H1 (cell line): ENCODE results near the gene TGM3. TPM values are rescaled to one million over a fixed set of nuclear protein-coding genes. Genes with fewer than 3 reads are reported as not detected.

ENCODE experiments used
- CTCF ChIA-PET: fragments of 300-600 bp; sonication (Branson Sonifier 250); formaldehyde crosslinking; loops from one replicate; lab custom pipeline; 2021; ENCODE audit not compliant: partially characterized antibody; lab: Charles Lee
- POLR2A ChIA-PET: fragments of 300-600 bp; sonication (Branson Sonifier 250); formaldehyde crosslinking; loops from one replicate; lab custom pipeline; 2021; ENCODE audit warnings: inconsistent platforms; ENCODE audit not compliant: partially characterized antibody; lab: Charles Lee
- DNase-seq, 2 experiments: peaks; one replicate each; pipeline versions ENCODE4 v3.0.0 to v3.0.0-alpha.2; 2010 to 2022; ENCODE audit warnings: low spot score in 2 of 2, low read depth in 1 of 2, mixed read lengths in 1 of 2
- FAIRE-seq: peaks from 2 replicates; lab custom pipeline; 2011; peaks lifted over from hg19 to GRCh38; lab: Jason Lieb, UNC
- H2AFZ ChIP-seq: 2 replicates; pipeline ENCODE4 v1.8.1; 2012; ENCODE audit warnings: low read length, inconsistent platforms
- H2AK5ac ChIP-seq: 2 replicates; pipeline ENCODE4 v1.6.1; 2013; ENCODE audit warnings: low read depth, low read length
- H2BK120ac ChIP-seq: replicated peaks from 2 replicates; pipeline ENCODE3; 2013; ENCODE audit warnings: low read depth, low read length, inconsistent platforms
- H2BK12ac ChIP-seq: 2 replicates; pipeline ENCODE4 v1.6.1; 2013; ENCODE audit warnings: low read depth, low read length
- H2BK15ac ChIP-seq: 2 replicates; pipeline ENCODE4 v1.6.1; 2013; ENCODE audit warnings: low read length
- H2BK20ac ChIP-seq: 2 replicates; pipeline ENCODE4 v1.6.1; 2013; ENCODE audit warnings: low read length
- H2BK5ac ChIP-seq: 2 replicates; pipeline ENCODE4 v1.6.1; 2013; ENCODE audit warnings: low read depth, low read length
- H3K14ac ChIP-seq: 2 replicates; pipeline ENCODE4 v1.6.1; 2013; ENCODE audit warnings: inconsistent platforms; ENCODE audit not compliant: insufficient read length
- H3K18ac ChIP-seq: 2 replicates; pipeline ENCODE4 v1.6.1; 2013; ENCODE audit warnings: low read length; ENCODE audit errors: extremely low read depth
- H3K23ac ChIP-seq: 2 replicates; pipeline ENCODE4 v1.6.1; 2013; ENCODE audit warnings: inconsistent platforms; ENCODE audit not compliant: insufficient read length
- H3K23me2 ChIP-seq: 2 replicates; pipeline ENCODE4 v1.6.1; 2013; ENCODE audit warnings: low read depth, low read length
- H3K27ac ChIP-seq: 2 replicates; pipeline ENCODE4 v1.6.1; 2011; ENCODE audit warnings: low read depth, low read length, inconsistent platforms
- H3K27me3 ChIP-seq, 4 experiments: replicated peaks in 1 of 4; 1 replicate in 1 of 4; 2 replicates in 3 of 4; pipeline versions ENCODE4 v1.6.1 to v1.8.1; 2011 to 2013; ENCODE audit warnings: low read length in 3 of 4, mild to moderate bottlenecking in 3 of 4, inconsistent platforms in 2 of 4, mixed read lengths in 2 of 4, moderate library complexity in 1 of 4; ENCODE audit not compliant: control insufficient read depth in 3 of 4, insufficient read depth in 3 of 4; ENCODE audit errors: extremely low read depth in 1 of 4
- H3K36me3 ChIP-seq, 4 experiments: 2 replicates each; pipeline versions ENCODE4 v1.6.1 to v1.8.1; 2011 to 2013; ENCODE audit warnings: mild to moderate bottlenecking in 4 of 4, low read length in 3 of 4, moderate library complexity in 2 of 4, control low read depth in 1 of 4, inconsistent platforms in 1 of 4; ENCODE audit not compliant: insufficient read depth in 4 of 4, control insufficient read depth in 2 of 4
- H3K4ac ChIP-seq: replicated peaks from 2 replicates; pipeline ENCODE3; 2013; ENCODE audit warnings: low read length, low read depth, mixed read lengths, inconsistent platforms; ENCODE audit not compliant: insufficient read length
- H3K4me1 ChIP-seq, 4 experiments: replicated peaks in 1 of 4; 1 replicate in 1 of 4; 2 replicates in 3 of 4; pipeline versions ENCODE4 v1.6.1 to v1.8.1; 2011 to 2013; ENCODE audit warnings: low read length in 3 of 4, inconsistent platforms in 2 of 4, mixed read lengths in 1 of 4; ENCODE audit not compliant: insufficient read depth in 4 of 4, control insufficient read depth in 3 of 4
- H3K4me2 ChIP-seq, 2 experiments: 2 replicates each; pipeline versions ENCODE4 v1.6.1 to v1.8.1; 2011 to 2013; ENCODE audit warnings: low read depth in 2 of 2, low read length in 2 of 2, control low read depth in 1 of 2, inconsistent platforms in 1 of 2, mild to moderate bottlenecking in 1 of 2; ENCODE audit not compliant: insufficient read depth in 1 of 2
- H3K4me3 ChIP-seq, 4 experiments: fragments of 200-600, 300-600 bp in 1 of 4; sonication (generic), shearing (Covaris generic), sonication (Bioruptor Twin) in 1 of 4; 2 replicates each; pipeline versions ENCODE4 v1.5.1 to v1.8.1; 2011 to 2016; ENCODE audit warnings: low read length in 4 of 4, low read depth in 3 of 4, control low read depth in 2 of 4, inconsistent platforms in 2 of 4, mild to moderate bottlenecking in 2 of 4, mixed read lengths in 1 of 4, moderate library complexity in 1 of 4; ENCODE audit not compliant: insufficient read depth in 2 of 4; ENCODE audit errors: extremely low read depth in 1 of 4
- H3K56ac ChIP-seq: replicated peaks from 2 replicates; pipeline ENCODE3; 2013; ENCODE audit warnings: low read depth, mild to moderate bottlenecking, mixed read lengths, low read length, inconsistent platforms; ENCODE audit not compliant: insufficient read length
- H3K79me1 ChIP-seq: 2 replicates; pipeline ENCODE4 v1.6.1; 2013; ENCODE audit warnings: low read depth, low read length, control low read depth
- H3K79me2 ChIP-seq, 2 experiments: 2 replicates each; pipeline versions ENCODE4 v1.6.1 to v1.8.1; 2012 to 2013; ENCODE audit warnings: low read length in 2 of 2, mild to moderate bottlenecking in 2 of 2, inconsistent platforms in 1 of 2; ENCODE audit not compliant: insufficient read depth in 2 of 2, control insufficient read depth in 1 of 2
- H3K9ac ChIP-seq, 4 experiments: replicated peaks in 1 of 4; 1 replicate in 1 of 4; 2 replicates in 3 of 4; pipeline versions ENCODE4 v1.6.1 to v1.8.1; 2011 to 2013; ENCODE audit warnings: low read depth in 3 of 4, low read length in 3 of 4, control low read depth in 2 of 4, mild to moderate bottlenecking in 2 of 4, moderate library complexity in 2 of 4, inconsistent platforms in 1 of 4; ENCODE audit errors: extremely low read depth in 1 of 4
- H3K9me3 ChIP-seq, 2 experiments: 2 replicates each; pipeline versions ENCODE4 v1.6.1 to v1.8.1; 2012 to 2013; ENCODE audit warnings: mild to moderate bottlenecking in 2 of 2, moderate library complexity in 2 of 2, control low read depth in 1 of 2, inconsistent platforms in 1 of 2, low read depth in 1 of 2, low read length in 1 of 2, mixed read lengths in 1 of 2; ENCODE audit not compliant: insufficient read depth in 2 of 2
- H4K20me1 ChIP-seq, 2 experiments: replicated peaks in 1 of 2; 2 replicates each; pipeline versions ENCODE3 to v1.8.1; 2011 to 2013; ENCODE audit warnings: inconsistent platforms in 2 of 2, low read length in 2 of 2, mild to moderate bottlenecking in 1 of 2; ENCODE audit not compliant: insufficient read depth in 2 of 2, control insufficient read depth in 1 of 2
- H4K5ac ChIP-seq: 2 replicates; pipeline ENCODE4 v1.6.1; 2013; ENCODE audit warnings: low read length, low read depth, mixed read lengths, inconsistent platforms; ENCODE audit not compliant: insufficient read length
- H4K8ac ChIP-seq: 2 replicates; pipeline ENCODE4 v1.8.0; 2013; ENCODE audit warnings: mild to moderate bottlenecking, moderate library complexity, low read length, inconsistent platforms; ENCODE audit not compliant: insufficient read depth; ENCODE audit errors: extremely low read depth
- H4K91ac ChIP-seq: replicated peaks from 2 replicates; pipeline ENCODE3; 2013; ENCODE audit warnings: low read length, mixed read lengths, inconsistent platforms; ENCODE audit not compliant: insufficient read length
- ATF3 ChIP-seq: IDR thresholded peaks from 2 replicates; pipeline ENCODE4 v1.6.1; 2011; ENCODE audit warnings: low read depth, mild to moderate bottlenecking, low read length; ENCODE audit not compliant: insufficient read depth
- BACH1 ChIP-seq: IDR thresholded peaks from 2 replicates; pipeline ENCODE4 v1.6.1; 2012; ENCODE audit warnings: low read length, improper control_type of control experiment
- CBX5 ChIP-seq: fragments of 300-800, 300-1000 bp; sonication (generic); IDR thresholded peaks from 2 replicates; pipeline ENCODE4 v1.7.1; 2016; ENCODE audit warnings: antibody characterized with exemption, low read length, low read depth
- CBX8 ChIP-seq: fragments of 300-800, 300-1000 bp; sonication (generic); IDR thresholded peaks from 2 replicates; pipeline ENCODE4 v1.7.1; 2016; ENCODE audit warnings: low read depth, low read length, borderline replicate concordance
- EGR1 ChIP-seq: IDR thresholded peaks from 2 replicates; pipeline ENCODE4 v1.6.1; 2011; ENCODE audit warnings: low read depth, low read length, borderline replicate concordance
- GTF2F1 ChIP-seq: IDR thresholded peaks from 2 replicates; pipeline ENCODE4 v1.6.1; 2012; ENCODE audit warnings: low read depth, low read length, improper control_type of control experiment, borderline replicate concordance
- KDM4A ChIP-seq: IDR thresholded peaks from one replicate; pipeline ENCODE4 v1.7.1; 2012; ENCODE audit warnings: low read depth, mild to moderate bottlenecking, moderate library complexity, low read length, inconsistent platforms; ENCODE audit not compliant: severe bottlenecking
- NANOG ChIP-seq: IDR thresholded peaks from 2 replicates; pipeline ENCODE4 v1.6.1; 2011; ENCODE audit warnings: low read length, low read depth, mild to moderate bottlenecking, inconsistent platforms; ENCODE audit not compliant: insufficient read depth, poor library complexity, severe bottlenecking
- POLR2A ChIP-seq, 2 experiments: IDR thresholded peaks; 1 replicate in 1 of 2; 2 replicates in 1 of 2; pipeline ENCODE4 v1.6.1; 2011; ENCODE audit warnings: low read depth in 2 of 2, low read length in 2 of 2, mild to moderate bottlenecking in 2 of 2; ENCODE audit errors: control extremely low read depth in 1 of 2
- POU5F1 ChIP-seq: IDR thresholded peaks from 2 replicates; pipeline ENCODE4 v1.6.1; 2011; ENCODE audit warnings: low read depth, mild to moderate bottlenecking, low read length, moderate library complexity
- RAD21 ChIP-seq, 2 experiments: IDR thresholded peaks in 1 of 2; conservative IDR thresholded peaks in 1 of 2; 2 replicates each; pipeline ENCODE4 v1.6.1; 2011; ENCODE audit warnings: low read depth in 2 of 2, low read length in 2 of 2, improper control_type of control experiment in 1 of 2, inconsistent platforms in 1 of 2, mild to moderate bottlenecking in 1 of 2, moderate library complexity in 1 of 2
- SIRT6 ChIP-seq: IDR thresholded peaks from one replicate; pipeline ENCODE4 v1.7.1; 2012; ENCODE audit warnings: low read length, inconsistent platforms
- SP1 ChIP-seq: IDR thresholded peaks from 2 replicates; pipeline ENCODE4 v1.6.1; 2011; ENCODE audit warnings: low read depth, low read length
- SP4 ChIP-seq: IDR thresholded peaks from 2 replicates; pipeline ENCODE4 v1.6.1; 2012; ENCODE audit warnings: low read length, inconsistent platforms
- ZNF274 ChIP-seq: IDR thresholded peaks from 2 replicates; pipeline ENCODE4 v1.7.0; 2012; ENCODE audit warnings: low read length, borderline replicate concordance; ENCODE audit errors: extremely low read depth
- WGBS, 2 experiments: shearing (Covaris generic) in 1 of 2; methylation state at CpG; one replicate each; pipeline versions ENCODE4 v1.1.6 to v1.1.7; 2013 to 2015; ENCODE audit warnings: low lambda C conversion rate in 2 of 2, mixed read lengths in 2 of 2, inconsistent platforms in 1 of 2, low coverage in 1 of 2, missing lambda C conversion rate in 1 of 2; ENCODE audit not compliant: insufficient replicate concordance in 2 of 2, insufficient coverage in 1 of 2, insufficient read length in 1 of 2; ENCODE audit errors: extremely low coverage in 1 of 2, missing lambda C conversion rate in 1 of 2; 5-methylcytosine and 5-hydroxymethylcytosine counted together
- polyA plus RNA-seq, 7 experiments: library from polyadenylated mRNA; depleted of rRNA in 3 of 7; stranded (reverse) in 5 of 7; unstranded in 2 of 7; fragments of >200 nt in 5 of 7; fragments of 200-250 nt in 2 of 7; gene quantifications; 1 replicate in 5 of 7; 2 replicates in 1 of 7; 4 replicates in 1 of 7; pipeline versions ENCODE4 v1.2.1 to v1.2.3, GENCODE V29; 2011 to 2013; ENCODE audit warnings: missing spikeins in 2 of 7, mixed read lengths in 2 of 7
- total RNA-seq: library from RNA; stranded (reverse); fragmentation: NEBNext Ultra II Directional; extraction: Animal tissue kit (Norgen Biotek cat#: 25700); gene quantifications from 2 replicates; pipeline ENCODE4 v1.2.1, GENCODE V29; 2021

The TGM3 gene
- total and polyA plus RNA-seq, 2 of the 8 experiments (the other 6 are each of a cell fraction or from before 2014, with no cell fraction given): 0.12 TPM; not detected in 1

DNA sequence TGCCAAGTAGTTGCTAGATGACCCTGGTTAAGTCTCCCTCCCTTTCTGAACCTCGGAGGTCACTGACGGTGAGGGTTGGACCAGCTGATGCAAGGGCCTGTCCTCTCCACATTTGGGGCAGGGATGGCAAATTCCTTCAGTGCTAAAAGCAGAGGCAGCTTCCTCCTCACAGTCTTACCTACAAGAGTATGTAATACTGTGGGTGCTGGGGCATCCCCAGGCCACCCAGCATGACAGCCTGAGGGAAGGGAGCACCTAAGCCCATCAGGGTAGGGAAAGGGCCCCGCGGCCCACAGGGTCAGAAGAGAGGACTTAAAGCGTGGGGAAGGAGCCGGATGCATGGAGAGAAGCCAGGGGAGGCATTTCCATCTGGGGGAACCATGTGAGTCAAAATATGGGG lies 38.0 kb downstream of the TGM3 start:
- no peak overlapping the region for H4K5ac ChIP-seq
- FAIRE-seq: no peak
- no peak for TF ChIP-seq ZNF274
- no peak for TF ChIP-seq KDM4A
- no peak for TF ChIP-seq SP4
- TF ChIP-seq POLR2A (IDR thresholded peaks at IDR 0.05; ENCODE audit: control extremely low read depth in 1 of 2, low read depth in 2 of 2, low read length in 2 of 2): no peak
- no peak for TF ChIP-seq EGR1
- TF ChIP-seq SIRT6: no peak
- no peak for TF ChIP-seq BACH1
- TF ChIP-seq CBX8: no peak
- no peak for TF ChIP-seq POU5F1
- no peak for TF ChIP-seq NANOG
- no peak for TF ChIP-seq GTF2F1
- no peak for TF ChIP-seq ATF3
- TF ChIP-seq RAD21 (IDR thresholded peaks at IDR 0.05 in 1 of 2, conservative IDR thresholded peaks at IDR 0.05 in 1 of 2; ENCODE audit: low read depth in 2 of 2, low read length in 2 of 2): no peak
- no peak for TF ChIP-seq SP1
- no peak for TF ChIP-seq CBX5

More for the DNA sequence above, 38.0 kb downstream of the TGM3 start:
- Histone ChIP-seq H2AFZ (no peak overlapping the region), H4K20me1 (no peaks in the 10 kb centered on the region), H2BK20ac (no peak overlapping the region), H3K4me1 (peaks cover 0 to 3% (median 0%) of the 10 kb centered on the region in 4 experiments; a peak in 1 of 7 replicates), H3K4me3 (no peak overlapping the region), H2BK5ac (no peak overlapping the region), H3K23me2 (no peaks in the 10 kb centered on the region), H3K9ac (no peak overlapping the region), H3K79me1 (no peaks in the 10 kb centered on the region), H4K8ac (no peak overlapping the region), H3K27ac (no peak overlapping the region), H2BK15ac (no peak overlapping the region), H2BK12ac (no peak overlapping the region), H3K36me3 (no peaks in the 10 kb centered on the region), H3K79me2 (no peaks in the 10 kb centered on the region), H3K4ac (no peak overlapping the region), H3K4me2 (no peak overlapping the region), H3K14ac (no peak overlapping the region), H2BK120ac (no peak overlapping the region), H3K27me3 (no peaks in the 10 kb centered on the region), H2AK5ac (no peak overlapping the region), H3K9me3 (no peaks in the 10 kb centered on the region), H3K18ac (no peak overlapping the region), H3K23ac (no peak overlapping the region), H4K91ac (no peak overlapping the region), H3K56ac (no peak overlapping the region)
- CTCF ChIA-PET: interaction anchor here (1.1 to 1.5 kb wide), 2 partner anchors 32 to 54 kb away, joined by 3 to 6 read pairs; no protein-coding TSS in a partner anchor
- POLR2A ChIA-PET: interaction anchor here (1.4 kb wide), 1 partner anchor 126 kb away, joined by 5 read pairs; no protein-coding TSS in a partner anchor
- 86% methylated on average over 6 of the region's 6 CpGs; no CpG with 5 or more reads in 1 of the 2 experiments for WGBS, 2 experiments
- DNase-seq: no peak
